GM12874 (cell line): ENCODE data around the gene EPS8L2.

Experiments used
- CTCF ChIP-seq: IDR thresholded peaks from 2 replicates; pipeline ENCODE4 v1.5.1; 2011; ENCODE audit warnings: low read depth, mild to moderate bottlenecking, control low read depth, low read length, moderate library complexity; ENCODE audit not compliant: insufficient read depth

EPS8L2 gene

GRCh38 chr11:770642-771616 lies 64.9 kb downstream of the EPS8L2 start:
- no peak for TF ChIP-seq CTCF

GRCh38 chr11:771617-772204 lies 65.7 kb downstream of the EPS8L2 start:
- no peak for TF ChIP-seq CTCF

- no peak for TF ChIP-seq CTCF
Observed at GRCh38 chr11:772429-773390, 66.7 kb downstream of the EPS8L2 start.

GRCh38 chr11:773425-773824 lies 67.4 kb downstream of the EPS8L2 start:
- TF ChIP-seq CTCF: no peak

GRCh38 chr11:773830-774229 lies 67.8 kb downstream of the EPS8L2 start:
- TF ChIP-seq CTCF: no peak

- TF ChIP-seq CTCF: no peak
Observed at GRCh38 chr11:774873-775592, 69.0 kb downstream of the EPS8L2 start.

GRCh38 chr11:776263-776560 lies 70.2 kb downstream of the EPS8L2 start:
- TF ChIP-seq CTCF: no peak
